ENCODE data around the gene RRAD. TPM values are rescaled to one million over a fixed set of nuclear protein-coding genes. Genes with fewer than 3 reads are reported as not detected.

Gene RRAD
- total RNA-seq, 1 donor: 4.3 TPM

- TF ChIP-seq, protein P1, sequence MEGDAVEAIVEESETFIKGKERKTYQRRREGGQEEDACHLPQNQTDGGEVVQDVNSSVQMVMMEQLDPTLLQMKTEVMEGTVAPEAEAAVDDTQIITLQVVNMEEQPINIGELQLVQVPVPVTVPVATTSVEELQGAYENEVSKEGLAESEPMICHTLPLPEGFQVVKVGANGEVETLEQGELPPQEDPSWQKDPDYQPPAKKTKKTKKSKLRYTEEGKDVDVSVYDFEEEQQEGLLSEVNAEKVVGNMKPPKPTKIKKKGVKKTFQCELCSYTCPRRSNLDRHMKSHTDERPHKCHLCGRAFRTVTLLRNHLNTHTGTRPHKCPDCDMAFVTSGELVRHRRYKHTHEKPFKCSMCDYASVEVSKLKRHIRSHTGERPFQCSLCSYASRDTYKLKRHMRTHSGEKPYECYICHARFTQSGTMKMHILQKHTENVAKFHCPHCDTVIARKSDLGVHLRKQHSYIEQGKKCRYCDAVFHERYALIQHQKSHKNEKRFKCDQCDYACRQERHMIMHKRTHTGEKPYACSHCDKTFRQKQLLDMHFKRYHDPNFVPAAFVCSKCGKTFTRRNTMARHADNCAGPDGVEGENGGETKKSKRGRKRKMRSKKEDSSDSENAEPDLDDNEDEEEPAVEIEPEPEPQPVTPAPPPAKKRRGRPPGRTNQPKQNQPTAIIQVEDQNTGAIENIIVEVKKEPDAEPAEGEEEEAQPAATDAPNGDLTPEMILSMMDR (IDR thresholded peaks at IDR 0.05; ENCODE audit: extremely low read depth, low read depth, low read length): no peak
- no peaks in the 10 kb centered on the region for H3K27me3 ChIP-seq (ENCODE audit: insufficient read depth, low read length)
- DNase-seq (ENCODE audit: insufficient read length, low spot score, missing footprints): no peak
- H3K27ac ChIP-seq (ENCODE audit: low read depth, low read length): no peak overlapping the region
- H3K4me3 ChIP-seq (ENCODE audit: insufficient read depth, low read length): no peak overlapping the region
- peaks cover 7% of the 10 kb centered on the region for H3K4me1 ChIP-seq (ENCODE audit: insufficient read depth, low read length)
- no peak overlapping the region for H2AFZ ChIP-seq (ENCODE audit: low read length)
- H3K9me3 ChIP-seq (ENCODE audit: low read depth, low read length): no peaks in the 10 kb centered on the region
- H3K79me2 ChIP-seq (ENCODE audit: insufficient read depth, low read length): peaks cover 11% of the 10 kb centered on the region
- peaks cover 11% of the 10 kb centered on the region for H4K20me1 ChIP-seq (ENCODE audit: insufficient read depth, low read length)
- peaks cover 22% of the 10 kb centered on the region for H3K36me3 ChIP-seq (ENCODE audit: insufficient read depth, low read length)
- H3K4me2 ChIP-seq (ENCODE audit: insufficient read depth, low read length): no peak overlapping the region
Observed at GRCh38 chr16:66888647-66889615, 36.4 kb downstream of the RRAD start.

DNA sequence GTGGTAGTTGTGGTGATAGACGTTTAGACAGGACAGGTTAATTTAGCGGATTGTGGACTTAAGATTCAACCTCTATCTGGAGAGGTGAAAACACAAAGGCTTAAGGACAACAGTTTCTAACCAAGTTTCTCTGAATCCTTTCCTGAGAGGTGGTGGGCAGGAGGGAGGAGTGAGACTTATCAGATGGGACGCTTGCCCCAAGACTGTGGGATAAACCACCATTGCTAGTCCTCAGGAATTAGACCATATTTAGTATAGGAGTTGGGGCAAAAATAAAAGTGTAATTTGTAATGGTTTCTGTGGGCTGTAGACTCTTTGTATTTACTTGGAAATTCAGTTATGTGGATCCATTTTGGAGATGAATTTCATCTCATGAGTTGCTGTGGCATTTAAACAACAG, 38.4 kb downstream of the RRAD start:
- Histone ChIP-seq H2AFZ (ENCODE audit: low read length) (no peak overlapping the region), H4K20me1 (ENCODE audit: insufficient read depth, low read length) (peaks cover 12% of the 10 kb centered on the region), H3K36me3 (ENCODE audit: insufficient read depth, low read length) (peaks cover 24% of the 10 kb centered on the region), H3K27me3 (ENCODE audit: insufficient read depth, low read length) (no peaks in the 10 kb centered on the region), H3K4me1 (ENCODE audit: insufficient read depth, low read length) (peaks cover 7% of the 10 kb centered on the region), H3K27ac (ENCODE audit: low read depth, low read length) (no peak overlapping the region), H3K4me3 (ENCODE audit: insufficient read depth, low read length) (no peak overlapping the region), H3K4me2 (ENCODE audit: insufficient read depth, low read length) (peak overlapping the region; percentile 20), H3K9me3 (ENCODE audit: low read depth, low read length) (no peaks in the 10 kb centered on the region), H3K79me2 (ENCODE audit: insufficient read depth, low read length) (peaks cover 17% of the 10 kb centered on the region)
- no peak for DNase-seq (ENCODE audit: insufficient read length, low spot score, missing footprints)
- TF ChIP-seq, protein P1 (IDR thresholded peaks at IDR 0.05; ENCODE audit: extremely low read depth, low read depth, low read length): no peak

- Histone ChIP-seq H4K20me1 (ENCODE audit: insufficient read depth, low read length) (peaks cover 14% of the 10 kb centered on the region), H3K4me1 (ENCODE audit: insufficient read depth, low read length) (peaks cover 10% of the 10 kb centered on the region), H3K27ac (ENCODE audit: low read depth, low read length) (no peak overlapping the region), H3K4me3 (ENCODE audit: insufficient read depth, low read length) (no peak overlapping the region), H2AFZ (ENCODE audit: low read length) (no peak overlapping the region), H3K79me2 (ENCODE audit: insufficient read depth, low read length) (peaks cover 22% of the 10 kb centered on the region), H3K9me3 (ENCODE audit: low read depth, low read length) (no peaks in the 10 kb centered on the region), H3K4me2 (ENCODE audit: insufficient read depth, low read length) (peak overlapping the region; percentile 20), H3K36me3 (ENCODE audit: insufficient read depth, low read length) (peaks cover 23% of the 10 kb centered on the region), H3K27me3 (ENCODE audit: insufficient read depth, low read length) (no peaks in the 10 kb centered on the region)
- TF ChIP-seq, protein P1 (IDR thresholded peaks at IDR 0.05; ENCODE audit: extremely low read depth, low read depth, low read length): no peak
- no peak for DNase-seq (ENCODE audit: insufficient read length, low spot score, missing footprints)
Observed at GRCh38 chr16:66886321-66886720, 39.0 kb downstream of the RRAD start.

- Histone ChIP-seq H3K4me2 (ENCODE audit: insufficient read depth, low read length) (no peak overlapping the region), H3K27ac (ENCODE audit: low read depth, low read length) (no peak overlapping the region), H4K20me1 (ENCODE audit: insufficient read depth, low read length) (peaks cover 14% of the 10 kb centered on the region), H3K36me3 (ENCODE audit: insufficient read depth, low read length) (peaks cover 20% of the 10 kb centered on the region), H3K4me3 (ENCODE audit: insufficient read depth, low read length) (no peak overlapping the region), H3K4me1 (ENCODE audit: insufficient read depth, low read length) (peaks cover 10% of the 10 kb centered on the region), H3K9me3 (ENCODE audit: low read depth, low read length) (no peaks in the 10 kb centered on the region), H3K27me3 (ENCODE audit: insufficient read depth, low read length) (no peaks in the 10 kb centered on the region), H3K79me2 (ENCODE audit: insufficient read depth, low read length) (peaks cover 29% of the 10 kb centered on the region), H2AFZ (ENCODE audit: low read length) (no peak overlapping the region)
- DNase-seq (ENCODE audit: insufficient read length, low spot score, missing footprints): no peak
- TF ChIP-seq, protein P1 (IDR thresholded peaks at IDR 0.05; ENCODE audit: extremely low read depth, low read depth, low read length): no peak
Observed at GRCh38 chr16:66885491-66885890, 39.8 kb downstream of the RRAD start.

All from osteoblast (primary cell).